Islet precursor cell (in vitro differentiated cells): ENCODE data around the gene PARK7.
"Not testable (repeated sequence)": the region's sequence is repeated elsewhere in the genome, so short reads cannot be mapped to it uniquely, and the experiment has no call there.

ENCODE experiments used
- DNase-seq: peaks from one replicate; pipeline ENCODE4 v3.0.0-alpha.2; 2018

The PARK7 gene

GRCh38 chr1:7961216-7962013 is at the start of gene PARK7:
TSS of gene PARK7 (plus strand) at chr1:7961711. CDS start at chr1:7962786, 1,075 bp downstream.
- DNase-seq = peak; percentile 100

- DNase-seq = no peak
These were observed 49.4 kb upstream of the PARK7 start for GRCh38 chr1:7912145-7912544.

- no peak for DNase-seq
These were observed 48.6 kb upstream of the PARK7 start for GRCh38 chr1:7912743-7913557.

GRCh38 chr1:7915826-7916500 is 45.5 kb upstream of the PARK7 start:
- no peak for DNase-seq

- DNase-seq = no peak
These were observed 45.0 kb upstream of the PARK7 start for GRCh38 chr1:7916501-7916830.

- DNase-seq = not testable (repeated sequence)
These were observed 43.5 kb upstream of the PARK7 start for GRCh38 chr1:7917971-7918370.

- DNase-seq = no peak
These were observed 41.6 kb upstream of the PARK7 start for GRCh38 chr1:7919880-7920279.

- no peak for DNase-seq
These were observed 39.7 kb upstream of the PARK7 start for GRCh38 chr1:7921796-7922195.

GRCh38 chr1:7922301-7922700 is 39.2 kb upstream of the PARK7 start:
- peak; percentile 62 for DNase-seq

GRCh38 chr1:7927061-7927460 is 34.5 kb upstream of the PARK7 start:
- not testable (repeated sequence) for DNase-seq

- no peak for DNase-seq
These were observed 33.3 kb upstream of the PARK7 start for GRCh38 chr1:7928247-7928646.

- no peak for DNase-seq
These were observed 31.9 kb upstream of the PARK7 start for GRCh38 chr1:7929637-7930036.

GRCh38 chr1:7930645-7931445 is 30.7 kb upstream of the PARK7 start:
- no peak for DNase-seq

GRCh38 chr1:7931446-7931812 is 30.1 kb upstream of the PARK7 start:
- no peak for DNase-seq

- no peak for DNase-seq
These were observed 28.9 kb upstream of the PARK7 start for GRCh38 chr1:7932524-7933138.

GRCh38 chr1:7938070-7938469 is 23.4 kb upstream of the PARK7 start:
- peak; percentile 66 for DNase-seq

GRCh38 chr1:7940034-7940433 is 21.5 kb upstream of the PARK7 start:
- no peak for DNase-seq

GRCh38 chr1:7940745-7941436 is 20.6 kb upstream of the PARK7 start, which contains the start of gene TNFRSF9:
TSS of gene TNFRSF9 (minus strand) at chr1:7940839. CDS start at chr1:7939994, 845 bp downstream.
- peak; percentile 62 for DNase-seq

- no peak for DNase-seq
These were observed 20.1 kb upstream of the PARK7 start for GRCh38 chr1:7941437-7941793.

GRCh38 chr1:7942214-7942921 is 19.1 kb upstream of the PARK7 start:
- peak; percentile 87 for DNase-seq

GRCh38 chr1:7943251-7943650 is 18.3 kb upstream of the PARK7 start:
- no peak for DNase-seq
